ENCODE data around the gene MYLK4. TPM values are rescaled to one million over a fixed set of nuclear protein-coding genes. Genes with fewer than 3 reads are reported as not detected.

MYLK4 gene
- total RNA-seq, 1 experiment from 2014 or later = 1.6 TPM

DNA sequence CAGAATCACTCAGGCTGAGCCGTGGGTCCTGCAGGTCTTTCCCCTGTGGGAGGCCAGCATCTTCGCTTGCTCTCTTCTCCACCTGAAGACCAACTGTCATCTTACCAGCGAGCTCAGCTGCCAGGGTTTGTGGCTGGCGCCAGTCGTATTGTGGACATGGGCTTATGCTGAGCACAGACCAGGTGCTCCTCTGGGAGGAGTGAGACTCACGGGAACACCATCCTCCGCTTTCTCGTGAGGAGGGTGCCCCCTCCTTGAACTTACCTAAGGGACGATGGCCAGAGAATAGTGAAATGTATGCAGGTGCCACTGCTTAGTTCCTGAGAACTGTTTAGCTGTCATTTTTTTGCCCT, 31.6 kb upstream of the MYLK4 start:
- Histone ChIP-seq H3K27me3 (ENCODE audit: insufficient read depth, low read depth) (no peaks in the 10 kb centered on the region), H3K4me3 (no peak overlapping the region), H2AFZ (no peak overlapping the region), H3K4me2 (no peak overlapping the region), H3K27ac (no peak overlapping the region), H3K79me2 (ENCODE audit: low read depth) (peaks cover 12% of the 10 kb centered on the region), H3K4me1 (replicated peaks; ENCODE audit: insufficient read depth) (no peaks in the 10 kb centered on the region), H3K9me3 (ENCODE audit: insufficient read depth, low read depth) (no peaks in the 10 kb centered on the region), H3F3A (ENCODE audit: insufficient read depth, low read depth) (no peaks in the 10 kb centered on the region), H3K9me2 (ENCODE audit: insufficient read depth) (no peaks in the 10 kb centered on the region), H4K20me1 (ENCODE audit: insufficient read depth) (no peaks in the 10 kb centered on the region), H3K36me3 (ENCODE audit: low read depth) (no peaks in the 10 kb centered on the region)
- no peak for DNase-seq
- intact Hi-C loops (cut with micrococcal nuclease; ENCODE audit: unreplicated experiment) = no loop called here
- TF ChIP-seq, protein P1, sequence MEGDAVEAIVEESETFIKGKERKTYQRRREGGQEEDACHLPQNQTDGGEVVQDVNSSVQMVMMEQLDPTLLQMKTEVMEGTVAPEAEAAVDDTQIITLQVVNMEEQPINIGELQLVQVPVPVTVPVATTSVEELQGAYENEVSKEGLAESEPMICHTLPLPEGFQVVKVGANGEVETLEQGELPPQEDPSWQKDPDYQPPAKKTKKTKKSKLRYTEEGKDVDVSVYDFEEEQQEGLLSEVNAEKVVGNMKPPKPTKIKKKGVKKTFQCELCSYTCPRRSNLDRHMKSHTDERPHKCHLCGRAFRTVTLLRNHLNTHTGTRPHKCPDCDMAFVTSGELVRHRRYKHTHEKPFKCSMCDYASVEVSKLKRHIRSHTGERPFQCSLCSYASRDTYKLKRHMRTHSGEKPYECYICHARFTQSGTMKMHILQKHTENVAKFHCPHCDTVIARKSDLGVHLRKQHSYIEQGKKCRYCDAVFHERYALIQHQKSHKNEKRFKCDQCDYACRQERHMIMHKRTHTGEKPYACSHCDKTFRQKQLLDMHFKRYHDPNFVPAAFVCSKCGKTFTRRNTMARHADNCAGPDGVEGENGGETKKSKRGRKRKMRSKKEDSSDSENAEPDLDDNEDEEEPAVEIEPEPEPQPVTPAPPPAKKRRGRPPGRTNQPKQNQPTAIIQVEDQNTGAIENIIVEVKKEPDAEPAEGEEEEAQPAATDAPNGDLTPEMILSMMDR (conservative IDR thresholded peaks at IDR 0.05) = no peak
- no peak for TF ChIP-seq EZH2 (IDR thresholded peaks at IDR 0.05; ENCODE audit: low read depth)
- ChIA-PET CTCF (no interaction called here), POLR2A (ENCODE audit: unreplicated experiment) (interaction anchor here (0.6 kb wide), 1 partner anchor 120 kb away, joined by 3 read pairs; no protein-coding TSS in a partner anchor)
- no TSS peak for BruUV-seq (replicated peaks)

DNA sequence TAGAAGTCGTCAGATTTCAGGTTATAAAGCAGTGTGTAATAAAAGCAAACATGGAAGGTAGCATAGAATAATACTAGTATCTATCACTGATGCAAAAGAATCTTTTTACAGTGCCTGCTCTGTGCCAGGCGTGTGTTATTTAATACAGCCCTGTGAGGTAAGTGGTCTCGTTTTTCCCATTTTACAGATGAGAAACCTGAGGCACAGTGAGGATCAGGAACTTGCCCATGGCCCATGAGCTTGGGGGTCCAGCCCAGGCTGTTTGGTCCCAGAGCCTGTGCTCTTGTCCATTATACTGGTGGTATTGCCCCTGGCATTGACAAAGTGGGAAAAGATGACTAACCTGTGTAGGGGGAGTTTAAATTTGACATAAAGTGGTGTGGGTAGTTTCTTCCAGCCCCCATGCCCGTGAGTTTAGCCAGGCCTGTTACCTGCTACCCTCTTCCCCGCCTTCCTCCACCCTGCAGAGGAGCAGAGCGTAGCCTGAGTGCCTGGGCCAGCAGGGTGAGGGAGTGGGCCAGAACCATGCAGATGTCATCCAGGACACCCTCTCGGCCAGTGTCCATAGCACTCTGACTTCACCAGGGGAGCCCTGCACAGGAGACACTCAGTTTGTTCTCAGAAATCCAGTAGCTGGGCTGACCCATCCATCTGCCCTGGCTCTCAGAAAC, 31.1 kb upstream of the MYLK4 start:
- H3K4me3 ChIP-seq = no peak overlapping the region
- H4K20me1 ChIP-seq (ENCODE audit: insufficient read depth) = no peaks in the 10 kb centered on the region
- no peaks in the 10 kb centered on the region for H3K36me3 ChIP-seq (ENCODE audit: low read depth)
- no peak for DNase-seq
- no peak overlapping the region for H3K4me2 ChIP-seq
- intact Hi-C loops (cut with micrococcal nuclease; ENCODE audit: unreplicated experiment) = no loop called here
- ChIA-PET CTCF (no interaction called here), POLR2A (ENCODE audit: unreplicated experiment) (no interaction called here)
- no peak for TF ChIP-seq EZH2 (IDR thresholded peaks at IDR 0.05; ENCODE audit: low read depth)
- TF ChIP-seq, protein P1 (conservative IDR thresholded peaks at IDR 0.05) = no peak
- H3F3A ChIP-seq (ENCODE audit: insufficient read depth, low read depth) = no peaks in the 10 kb centered on the region
- H2AFZ ChIP-seq = no peak overlapping the region
- no peaks in the 10 kb centered on the region for H3K9me3 ChIP-seq (ENCODE audit: insufficient read depth, low read depth)
- no peaks in the 10 kb centered on the region for H3K27me3 ChIP-seq (ENCODE audit: insufficient read depth, low read depth)
- peaks cover 17% of the 10 kb centered on the region for H3K79me2 ChIP-seq (ENCODE audit: low read depth)
- BruUV-seq (replicated peaks) = no TSS peak
- H3K27ac ChIP-seq = no peak overlapping the region
- H3K9me2 ChIP-seq (ENCODE audit: insufficient read depth) = no peaks in the 10 kb centered on the region
- H3K4me1 ChIP-seq (replicated peaks; ENCODE audit: insufficient read depth) = no peaks in the 10 kb centered on the region

GRCh38 chr6:2780102-2780737, 29.5 kb upstream of the MYLK4 start:
- BruUV-seq (replicated peaks) = no TSS peak
- no peak overlapping the region for H3K27ac ChIP-seq
- no peaks in the 10 kb centered on the region for H3K36me3 ChIP-seq (ENCODE audit: low read depth)
- no peak for DNase-seq
- intact Hi-C loops (cut with micrococcal nuclease; ENCODE audit: unreplicated experiment) = no loop called here
- H3K9me3 ChIP-seq (ENCODE audit: insufficient read depth, low read depth) = no peaks in the 10 kb centered on the region
- 0 out of 2 replicates have a peak, but pooled peaks cover 3% of the 10 kb centered on the region for H4K20me1 ChIP-seq (ENCODE audit: insufficient read depth)
- no peaks in the 10 kb centered on the region for H3K27me3 ChIP-seq (ENCODE audit: insufficient read depth, low read depth)
- H3K4me1 ChIP-seq (replicated peaks; ENCODE audit: insufficient read depth) = no peaks in the 10 kb centered on the region
- H3K9me2 ChIP-seq (ENCODE audit: insufficient read depth) = no peaks in the 10 kb centered on the region
- H3K4me2 ChIP-seq = no peak overlapping the region
- TF ChIP-seq, protein P1 (conservative IDR thresholded peaks at IDR 0.05) = no peak
- no peak for TF ChIP-seq EZH2 (IDR thresholded peaks at IDR 0.05; ENCODE audit: low read depth)
- no peak overlapping the region for H2AFZ ChIP-seq
- H3F3A ChIP-seq (ENCODE audit: insufficient read depth, low read depth) = no peaks in the 10 kb centered on the region
- H3K4me3 ChIP-seq = no peak overlapping the region
- ChIA-PET POLR2A (ENCODE audit: unreplicated experiment) (no interaction called here), CTCF (interaction anchor here (0.6 kb wide), 1 partner anchor 12 kb away, joined by 4 read pairs; no protein-coding TSS in a partner anchor)
- peaks cover 30% of the 10 kb centered on the region for H3K79me2 ChIP-seq (ENCODE audit: low read depth)
